GM18511 (cell line): ENCODE measurements around the gene KRTAP9-2.
"Not testable (repeated sequence)": the region's sequence is repeated elsewhere in the genome, so short reads cannot be mapped to it uniquely, and the experiment has no call there.

Experiments used
- ATAC-seq: cut with Tn5 transposase; IDR thresholded peaks from one replicate; pipeline ENCODE4 v1.9.1; 2021; ENCODE audit warnings: mild to moderate bottlenecking, moderate library complexity; ENCODE audit not compliant: unreplicated experiment

Gene KRTAP9-2

GRCh38 chr17:41232399-41233105, 6.1 kb downstream of the KRTAP9-2 start, which contains the start of gene KRTAP9-3:
Gene KRTAP9-3 (plus strand): TSS chr17:41232449. CDS start chr17:41232502, 53 bp downstream.
- ATAC-seq, result not testable (repeated sequence)

GRCh38 chr17:41237116-41237515, 10.7 kb downstream of the KRTAP9-2 start:
- ATAC-seq, result not testable (repeated sequence)

DNA sequence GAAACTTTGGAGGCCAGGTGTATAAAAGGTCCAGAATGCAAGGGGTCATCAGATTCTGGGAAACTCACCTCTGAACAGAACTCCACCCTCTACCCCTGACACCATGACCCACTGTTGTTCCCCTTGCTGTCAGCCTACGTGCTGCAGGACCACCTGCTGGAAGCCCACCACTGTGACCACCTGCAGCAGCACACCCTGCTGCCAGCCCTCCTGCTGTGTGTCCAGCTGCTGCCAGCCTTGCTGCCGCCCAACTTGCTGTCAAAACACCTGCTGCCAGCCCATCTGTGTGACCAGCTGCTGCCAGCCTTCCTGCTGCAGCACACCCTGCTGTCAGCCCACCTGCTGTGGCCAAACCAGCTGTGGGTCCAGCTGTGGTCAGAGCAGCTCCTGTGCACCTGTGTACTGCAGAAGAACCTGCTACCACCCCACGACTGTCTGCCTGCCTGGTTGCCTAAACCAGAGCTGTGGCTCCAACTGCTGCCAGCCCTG, 11.5 kb downstream of the KRTAP9-2 start, which contains the start of gene KRTAP9-8:
Gene KRTAP9-8, plus strand, starts transcription at position 51 of the 489 bp plus-strand sequence. Its CDS starts 53 bp downstream, at position 104.
- not testable (repeated sequence) for ATAC-seq

GRCh38 chr17:41246995-41247787, 20.7 kb downstream of the KRTAP9-2 start:
- ATAC-seq, result not testable (repeated sequence)

DNA sequence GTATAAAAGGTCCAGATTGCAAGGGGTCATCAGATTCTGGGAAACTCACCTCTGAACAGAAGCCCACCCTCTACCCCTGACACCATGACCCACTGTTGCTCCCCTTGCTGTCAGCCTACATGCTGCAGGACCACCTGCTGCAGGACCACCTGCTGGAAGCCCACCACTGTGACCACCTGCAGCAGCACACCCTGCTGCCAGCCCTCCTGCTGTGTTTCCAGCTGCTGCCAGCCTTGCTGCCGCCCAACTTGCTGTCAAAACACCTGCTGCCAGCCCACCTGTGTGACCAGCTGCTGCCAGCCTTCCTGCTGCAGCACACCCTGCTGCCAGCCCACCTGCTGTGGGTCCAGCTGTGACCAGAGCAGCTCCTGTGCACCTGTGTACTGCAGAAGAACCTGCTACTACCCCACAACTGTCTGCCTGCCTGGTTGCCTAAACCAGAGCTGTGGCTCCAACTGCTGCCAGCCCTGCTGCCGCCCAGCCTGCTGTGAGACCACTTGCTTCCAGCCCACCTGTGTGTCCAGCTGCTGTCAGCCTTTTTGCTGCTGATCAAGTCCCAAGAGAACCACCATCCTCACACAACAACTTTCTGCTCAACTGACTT, 23.3 kb downstream of the KRTAP9-2 start, which contains the start of gene KRTAP9-4:
Gene KRTAP9-4, plus strand, starts transcription at position 51 of the 604 bp plus-strand sequence. Its CDS starts 34 bp downstream, at position 85.
- ATAC-seq, result not testable (repeated sequence)

DNA sequence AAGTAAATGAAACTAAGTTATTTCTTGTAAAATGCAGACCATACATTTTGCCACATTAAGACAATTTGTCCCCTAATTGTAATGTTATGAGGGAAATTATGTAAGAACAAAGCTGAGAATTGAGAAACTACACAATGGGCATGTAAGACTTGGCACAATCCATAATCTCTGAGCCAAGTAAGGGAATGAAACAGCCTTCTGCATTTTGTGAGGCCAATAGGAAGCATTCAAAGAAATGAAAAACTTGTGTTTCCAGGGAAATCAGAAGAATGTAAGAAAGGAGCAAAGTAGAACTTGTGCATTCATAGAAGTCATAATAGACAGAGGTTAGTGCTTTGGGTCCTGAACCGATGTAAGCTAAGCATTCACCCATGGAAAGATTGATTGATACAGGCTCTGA, 24.8 kb downstream of the KRTAP9-2 start:
- ATAC-seq, result no peak

DNA sequence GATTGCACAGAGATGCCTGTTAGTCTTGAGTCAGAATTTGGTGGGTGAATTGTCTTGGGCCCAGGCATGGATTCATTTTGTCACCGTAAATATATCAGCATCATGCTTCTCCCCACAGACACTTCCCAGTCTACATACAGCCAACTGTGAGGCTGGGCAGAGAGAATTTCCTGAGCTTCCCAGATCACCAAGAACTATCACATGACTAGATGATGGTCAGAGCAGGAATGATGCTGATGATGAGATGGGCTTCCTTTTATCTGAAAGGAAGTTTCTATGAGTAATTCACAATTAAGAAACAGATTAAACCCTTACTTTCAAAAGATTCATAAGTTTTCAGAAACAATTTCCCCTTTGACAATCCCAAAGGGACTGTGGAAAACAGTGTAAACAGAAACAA, 28.4 kb downstream of the KRTAP9-2 start:
- ATAC-seq, result no peak

- not testable (repeated sequence) for ATAC-seq
Observed at GRCh38 chr17:41255381-41256290, 29.2 kb downstream of the KRTAP9-2 start, which contains the start of gene KRTAP9-9. Gene KRTAP9-9 (plus strand): TSS chr17:41255384.

DNA sequence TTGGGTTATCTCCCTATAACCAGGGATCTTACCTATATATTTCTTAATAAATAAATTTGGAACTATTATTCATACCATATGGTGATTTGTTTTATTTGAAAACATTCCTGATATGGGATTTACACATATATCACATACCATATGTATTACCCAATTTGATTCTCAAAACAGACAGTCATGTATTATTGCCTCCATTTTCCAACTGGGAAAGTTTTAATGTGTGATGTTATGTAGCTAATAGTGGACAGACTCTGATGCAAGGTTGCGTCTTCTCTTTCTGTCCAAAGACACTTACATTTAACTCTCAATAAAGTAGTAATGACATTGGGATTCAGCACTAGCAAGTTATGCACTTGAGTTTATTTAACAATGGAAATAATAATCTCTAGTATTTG, 29.8 kb downstream of the KRTAP9-2 start:
- ATAC-seq, result no peak

DNA sequence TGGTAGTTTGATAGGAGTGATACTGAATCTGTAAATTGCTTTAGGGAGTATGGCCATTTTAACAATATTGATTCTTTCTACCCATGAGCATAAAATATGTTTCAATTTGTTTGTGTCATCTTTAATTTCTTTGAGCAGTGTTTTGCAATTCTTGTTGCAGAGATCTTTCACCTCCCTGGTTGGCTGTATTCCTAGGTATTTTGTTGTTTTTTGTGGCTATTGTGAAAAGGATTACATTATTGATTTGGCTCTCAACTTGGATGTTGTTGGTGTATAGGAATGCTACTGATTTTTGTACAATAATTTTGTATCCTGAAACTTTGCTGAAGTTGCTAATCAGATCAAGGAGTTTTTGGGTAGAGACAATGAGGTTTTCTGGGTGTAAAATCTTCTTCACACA, 32.0 kb downstream of the KRTAP9-2 start:
- ATAC-seq, result no peak

DNA sequence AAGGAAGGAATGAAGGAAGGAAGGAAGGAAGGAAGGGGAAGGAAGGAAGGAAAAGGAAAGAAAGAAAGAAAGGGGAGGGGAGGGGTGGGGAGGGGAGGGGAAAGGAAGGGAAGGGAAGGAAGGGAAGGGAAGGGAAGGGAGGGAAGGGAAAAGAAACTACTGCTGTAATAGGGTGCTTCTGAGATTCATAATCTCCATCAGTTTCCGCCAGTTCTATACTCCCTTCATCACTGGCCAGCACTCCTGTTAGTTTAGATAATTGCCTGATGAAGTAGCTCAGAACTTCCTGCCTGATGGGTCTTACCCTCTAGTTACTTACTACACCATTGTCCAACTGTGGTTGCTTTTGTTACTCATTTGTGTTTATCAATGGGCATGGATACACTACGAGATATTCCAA, 36.8 kb downstream of the KRTAP9-2 start:
- ATAC-seq, result no peak

- no peak for ATAC-seq
Observed at GRCh38 chr17:41264599-41264998, 38.2 kb downstream of the KRTAP9-2 start.

- ATAC-seq, result no peak
Observed at GRCh38 chr17:41265078-41265477, 38.6 kb downstream of the KRTAP9-2 start, which contains the start of gene KRTAP9-6. Gene KRTAP9-6 (plus strand): TSS chr17:41265378. CDS start chr17:41265378, 0 bp downstream.

DNA sequence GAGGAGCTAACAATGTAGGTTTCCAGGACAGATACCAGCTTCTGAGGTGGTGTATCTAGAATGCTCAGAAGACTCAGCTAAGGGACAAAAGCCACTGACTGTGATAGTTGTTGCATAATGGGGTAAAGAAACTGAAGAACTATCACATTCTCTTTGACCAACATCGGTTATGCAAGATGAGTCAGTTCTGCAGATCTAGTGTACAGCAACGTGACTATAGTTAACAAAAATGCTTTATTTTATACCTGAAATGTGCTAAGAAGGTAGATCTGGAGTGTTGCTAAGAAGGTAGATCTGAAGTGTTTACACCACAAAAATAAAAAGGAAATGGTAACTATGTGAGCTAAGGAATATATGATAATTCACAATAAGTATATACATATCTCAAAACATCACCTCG, 41.3 kb downstream of the KRTAP9-2 start:
- ATAC-seq, result no peak

DNA sequence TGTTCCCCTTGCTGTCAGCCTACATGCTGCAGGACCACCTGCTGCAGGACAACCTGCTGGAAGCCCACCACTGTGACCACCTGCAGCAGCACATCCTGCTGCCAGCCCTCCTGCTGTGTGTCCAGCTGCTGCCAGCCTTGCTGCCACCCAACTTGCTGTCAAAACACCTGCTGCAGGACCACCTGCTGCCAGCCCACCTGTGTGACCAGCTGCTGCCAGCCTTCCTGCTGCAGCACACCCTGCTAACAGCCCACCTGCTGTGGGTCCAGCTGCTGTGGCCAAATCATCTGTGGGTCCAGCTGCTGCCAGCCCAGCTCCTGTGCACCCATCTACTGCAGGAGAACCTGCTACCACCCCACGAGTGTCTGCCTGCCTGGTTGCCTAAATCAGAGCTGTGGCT, 44.9 kb downstream of the KRTAP9-2 start:
- not testable (repeated sequence) for ATAC-seq

DNA sequence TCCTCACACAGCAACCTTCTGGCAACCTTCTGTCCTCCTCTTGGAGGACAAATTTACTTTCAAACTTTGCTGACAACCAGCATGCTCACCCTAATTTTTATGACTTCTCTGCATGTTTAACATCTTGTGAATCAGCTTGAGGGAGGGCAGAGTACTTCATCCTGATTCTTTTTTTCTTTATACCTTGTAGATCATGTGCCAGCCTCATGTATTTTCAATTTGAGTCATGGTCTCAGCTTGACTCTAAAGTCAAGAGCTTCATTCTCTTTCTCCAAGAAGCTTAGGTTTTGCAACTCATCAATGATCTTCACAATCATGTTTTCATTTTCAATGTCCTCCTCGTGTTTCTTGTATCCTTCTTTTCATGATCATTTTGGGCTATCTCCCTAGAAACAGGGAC, 45.4 kb downstream of the KRTAP9-2 start:
- no peak for ATAC-seq

DNA sequence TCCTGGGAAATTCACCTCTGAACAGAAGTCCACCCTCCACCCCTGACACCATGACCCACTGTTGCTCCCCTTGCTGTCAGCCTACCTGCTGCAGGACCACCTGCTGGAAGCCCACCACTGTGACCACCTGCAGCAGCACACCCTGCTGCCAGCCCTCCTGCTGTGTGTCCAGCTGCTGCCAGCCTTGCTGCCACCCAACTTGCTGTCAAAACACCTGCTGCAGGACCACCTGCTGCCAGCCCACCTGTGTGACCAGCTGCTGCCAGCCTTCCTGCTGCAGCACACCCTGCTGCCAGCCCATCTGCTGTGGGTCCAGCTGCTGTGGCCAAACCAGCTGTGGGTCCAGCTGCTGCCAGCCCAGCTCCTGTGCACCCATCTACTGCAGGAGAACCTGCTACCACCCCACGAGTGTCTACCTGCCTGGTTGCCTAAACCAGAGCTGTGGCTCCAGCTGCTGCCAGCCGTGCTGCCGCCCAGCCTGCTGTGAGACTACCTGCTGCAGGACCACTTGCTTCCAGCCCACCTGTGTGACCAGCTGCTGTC, 49.3 kb downstream of the KRTAP9-2 start, which contains the start of gene KRTAP9-7:
Gene KRTAP9-7, plus strand, starts transcription at position 51 of the 543 bp plus-strand sequence. Its CDS starts 0 bp downstream, at position 51.
- ATAC-seq, result not testable (repeated sequence)
